Measurements from ENCODE around the gene TCAP. TPM values are rescaled to one million over a fixed set of nuclear protein-coding genes. Genes with fewer than 3 reads are reported as not detected.

The TCAP gene
- total RNA-seq, 1 experiment from 2014 or later = 2.1 TPM

GRCh38 chr17:39672522-39673334 is 7.6 kb downstream of the TCAP start:
- Histone ChIP-seq H3K14ac (ENCODE audit: insufficient read depth, low read length) (no peak overlapping the region), H3K27ac (ENCODE audit: insufficient read length, low read depth, low read length) (no peak overlapping the region)
- no peak for DNase-seq

More at GRCh38 chr17:39672522-39673334, 7.6 kb downstream of the TCAP start:
- H3K27ac Mint-ChIP-seq = no peak overlapping the region; a peak in 3 of 7 replicates
- Histone ChIP-seq H3K4me2 (ENCODE audit: insufficient read depth, insufficient read length, low read length) (no peak overlapping the region), H2BK5ac (ENCODE audit: insufficient read length, low read length) (no peak overlapping the region), H2BK15ac (ENCODE audit: low read depth, low read length) (no peak overlapping the region), H3K4ac (ENCODE audit: low read depth, low read length) (no peak overlapping the region), H3K79me1 (ENCODE audit: insufficient read depth, low read depth, low read length, poor library complexity, severe bottlenecking) (no peaks in the 10 kb centered on the region), H3K27me3 (ENCODE audit: insufficient read depth, low read length) (no peaks in the 10 kb centered on the region; the same call in 1 of the 2 replicates), H2BK12ac (ENCODE audit: insufficient read length, low read depth, low read length) (no peak overlapping the region), H3K23ac (ENCODE audit: insufficient read length, low read depth, low read length) (no peak overlapping the region), H3K56ac (ENCODE audit: insufficient read length, low read depth, low read length) (no peak overlapping the region), H3K9ac (ENCODE audit: extremely low read depth, insufficient read length, low read length) (no peak overlapping the region), H4K8ac (replicated peaks; ENCODE audit: insufficient read length, low read depth, low read length) (no peak overlapping the region), H3K9me3 (ENCODE audit: control insufficient read depth, low read depth, low read length) (no peaks in the 10 kb centered on the region), H2AK5ac (ENCODE audit: insufficient read length, low read length) (no peak overlapping the region), H4K91ac (ENCODE audit: insufficient read length, low read depth, low read length) (no peak overlapping the region), H3K4me1 (ENCODE audit: insufficient read depth, low read length) (no peaks in the 10 kb centered on the region; the same call in 1 of the 2 replicates), H2BK20ac (ENCODE audit: low read depth, low read length, poor library complexity, severe bottlenecking) (no peak overlapping the region), H3T11ph (ENCODE audit: low read length) (no peak overlapping the region), H4K20me1 (ENCODE audit: control insufficient read depth, insufficient read depth, insufficient read length) (no peaks in the 10 kb centered on the region), H2BK120ac (ENCODE audit: low read depth, low read length, poor library complexity, severe bottlenecking) (no peak overlapping the region), H3K23me2 (ENCODE audit: insufficient read length, low read depth, low read length, poor library complexity, severe bottlenecking) (peaks cover 4% of the 10 kb centered on the region), H3K18ac (ENCODE audit: insufficient read length, low read depth, low read length) (no peak overlapping the region), H2AFZ (ENCODE audit: low read length) (no peak overlapping the region), H3K79me2 (ENCODE audit: insufficient read depth, low read length) (no peaks in the 10 kb centered on the region), H4K5ac (ENCODE audit: insufficient read length, low read depth, low read length) (no peak overlapping the region)
- no peak; the same call in 2 of the 3 replicates for TF ChIP-seq CTCF (conservative IDR thresholded peaks at IDR 0.05)
- H3K4me1 Mint-ChIP-seq = peaks cover 26 to 27% of the 10 kb centered on the region in 2 experiments
- peaks cover 37% of the 10 kb centered on the region for H3K27me3 Mint-ChIP-seq (ENCODE audit: low read depth)
- H3K36me3 Mint-ChIP-seq (ENCODE audit: insufficient read depth in 1 of 3, low read depth in 3 of 3) = peaks cover 0 to 3% (median 0%) of the 10 kb centered on the region in 3 experiments; a peak in 2 of 7 replicates
- no peaks in the 10 kb centered on the region; a peak in 1 of 5 replicates for H3K9me3 Mint-ChIP-seq
- WGBS (ENCODE audit: extremely low coverage, insufficient read length, low lambda C conversion rate) = no CpG with 5 or more reads among the region's 15 CpGs
- no peak overlapping the region; a peak in 1 of 5 replicates for H3K4me3 Mint-ChIP-seq
